Neural cell (in vitro differentiated cells): ENCODE data around the gene AFDN.

ENCODE experiments used
- CTCF ChIP-seq: fragments of 450-650 bp; IDR thresholded peaks from 2 replicates; pipeline ENCODE4 v1.5.1; 2014; ENCODE audit warnings: antibody characterized with exemption, mild to moderate bottlenecking, moderate library complexity; ENCODE audit not compliant: poor library complexity, severe bottlenecking
- EP300 ChIP-seq: fragments of 450-650 bp; conservative IDR thresholded peaks from 2 replicates; pipeline ENCODE4 v1.6.1; 2014; ENCODE audit warnings: antibody characterized with exemption, mild to moderate bottlenecking, moderate library complexity; ENCODE audit not compliant: poor library complexity, severe bottlenecking
- EZH2 ChIP-seq: fragments of 200-600, 300-800 bp; shearing (Covaris generic), sonication (generic); IDR thresholded peaks from 2 replicates; pipeline ENCODE4 v1.6.1; 2014; ENCODE audit warnings: antibody characterized with exemption, low read length, borderline replicate concordance, mild to moderate bottlenecking; ENCODE audit not compliant: insufficient read depth, poor library complexity, severe bottlenecking
- POLR2AphosphoS5 ChIP-seq: IDR thresholded peaks from 2 replicates; pipeline ENCODE4 v1.6.1; 2012
- RAD21 ChIP-seq: fragments of 450-650 bp; conservative IDR thresholded peaks from 2 replicates; pipeline ENCODE4 v1.6.1; 2014; ENCODE audit warnings: antibody characterized with exemption, mild to moderate bottlenecking, moderate library complexity
- SMC3 ChIP-seq: fragments of 450-650 bp; conservative IDR thresholded peaks from 2 replicates; pipeline ENCODE4 v1.6.1; 2014; ENCODE audit warnings: antibody characterized with exemption, mild to moderate bottlenecking, moderate library complexity; ENCODE audit not compliant: poor library complexity
- TAF1 ChIP-seq: IDR thresholded peaks from 2 replicates; pipeline ENCODE4 v1.6.1; 2012; ENCODE audit warnings: low read depth
- TF ChIP-seq, protein P1 (sequence below): IDR thresholded peaks from 2 replicates; pipeline ENCODE4 v1.6.1; 2012; ENCODE audit warnings: borderline replicate concordance

DNA sequence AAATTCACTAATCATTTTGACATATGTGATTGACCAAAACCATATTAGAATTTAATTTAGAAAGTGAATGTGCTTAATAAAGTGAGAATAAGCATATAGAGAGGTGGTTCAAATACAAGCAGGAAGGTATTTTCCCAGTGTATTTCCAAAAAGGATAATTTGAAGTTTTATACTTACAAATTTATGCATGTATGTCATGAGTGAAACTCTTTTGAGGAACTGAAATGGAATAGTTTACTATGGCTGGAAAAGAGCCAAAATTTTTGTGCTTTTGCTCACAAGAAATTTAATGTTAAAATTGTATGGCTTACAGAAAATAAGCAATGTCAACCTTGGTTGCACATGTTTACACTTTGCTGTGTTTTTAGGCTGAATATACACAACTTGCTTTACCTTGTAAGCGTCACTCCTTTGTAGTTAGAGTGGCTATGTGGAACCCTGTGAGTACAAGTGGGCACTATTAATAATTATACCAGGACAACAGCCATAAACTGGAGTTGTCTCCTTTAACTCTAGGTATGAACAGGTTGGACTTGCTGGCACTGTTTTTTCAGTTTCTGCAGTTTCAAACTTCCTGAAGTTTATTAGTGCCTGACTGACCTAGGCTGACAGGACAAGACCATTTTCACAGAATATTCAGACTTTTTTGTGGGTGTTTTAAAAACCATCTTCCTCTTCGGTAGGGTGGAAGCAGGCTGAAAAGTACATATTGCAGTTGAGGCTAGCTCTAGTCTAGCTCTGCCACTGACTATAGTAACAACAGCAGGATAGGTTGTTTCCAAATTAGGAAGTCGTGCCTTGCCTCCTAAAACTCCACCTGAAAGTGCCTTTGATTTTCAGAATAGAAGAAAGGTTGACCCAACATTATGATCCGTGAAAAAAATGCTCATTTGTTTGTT, 6.0 kb downstream of the AFDN start:
- TF ChIP-seq RAD21 (no peak), CTCF (no peak), POLR2AphosphoS5 (no peak), TAF1 (no peak), EZH2 (no peak), SMC3 (no peak), EP300 (no peak)
- TF ChIP-seq, protein P1, sequence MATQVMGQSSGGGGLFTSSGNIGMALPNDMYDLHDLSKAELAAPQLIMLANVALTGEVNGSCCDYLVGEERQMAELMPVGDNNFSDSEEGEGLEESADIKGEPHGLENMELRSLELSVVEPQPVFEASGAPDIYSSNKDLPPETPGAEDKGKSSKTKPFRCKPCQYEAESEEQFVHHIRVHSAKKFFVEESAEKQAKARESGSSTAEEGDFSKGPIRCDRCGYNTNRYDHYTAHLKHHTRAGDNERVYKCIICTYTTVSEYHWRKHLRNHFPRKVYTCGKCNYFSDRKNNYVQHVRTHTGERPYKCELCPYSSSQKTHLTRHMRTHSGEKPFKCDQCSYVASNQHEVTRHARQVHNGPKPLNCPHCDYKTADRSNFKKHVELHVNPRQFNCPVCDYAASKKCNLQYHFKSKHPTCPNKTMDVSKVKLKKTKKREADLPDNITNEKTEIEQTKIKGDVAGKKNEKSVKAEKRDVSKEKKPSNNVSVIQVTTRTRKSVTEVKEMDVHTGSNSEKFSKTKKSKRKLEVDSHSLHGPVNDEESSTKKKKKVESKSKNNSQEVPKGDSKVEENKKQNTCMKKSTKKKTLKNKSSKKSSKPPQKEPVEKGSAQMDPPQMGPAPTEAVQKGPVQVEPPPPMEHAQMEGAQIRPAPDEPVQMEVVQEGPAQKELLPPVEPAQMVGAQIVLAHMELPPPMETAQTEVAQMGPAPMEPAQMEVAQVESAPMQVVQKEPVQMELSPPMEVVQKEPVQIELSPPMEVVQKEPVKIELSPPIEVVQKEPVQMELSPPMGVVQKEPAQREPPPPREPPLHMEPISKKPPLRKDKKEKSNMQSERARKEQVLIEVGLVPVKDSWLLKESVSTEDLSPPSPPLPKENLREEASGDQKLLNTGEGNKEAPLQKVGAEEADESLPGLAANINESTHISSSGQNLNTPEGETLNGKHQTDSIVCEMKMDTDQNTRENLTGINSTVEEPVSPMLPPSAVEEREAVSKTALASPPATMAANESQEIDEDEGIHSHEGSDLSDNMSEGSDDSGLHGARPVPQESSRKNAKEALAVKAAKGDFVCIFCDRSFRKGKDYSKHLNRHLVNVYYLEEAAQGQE, result no peak
